PC-3 (cell line): ENCODE results near the gene CTXN2. TPM values are rescaled to one million over a fixed set of nuclear protein-coding genes. Genes with fewer than 3 reads are reported as not detected.

ENCODE experiments used
- ATAC-seq: fragments of 200-7000 bp; cut with Tn5 transposase; 2 replicates; pipeline ENCODE4 v1.9.1; 2020; ENCODE audit warnings: mild to moderate bottlenecking, moderate library complexity
- BruUV-seq: library from RNA; stranded (reverse); fragments of 400-500 nt; replicated peaks from 2 replicates; lab custom pipeline; 2021; lab: Mats Ljungman, UMichigan
- CTCF ChIA-PET: fragments of 300-600 bp; sonication (Branson Sonifier 250); formaldehyde crosslinking; loops from one replicate; lab custom pipeline; 2022; ENCODE audit warnings: antibody characterized with exemption; lab: Charles Lee
- POLR2A ChIA-PET: fragments of 300-600 bp; sonication (Branson Sonifier 250); formaldehyde crosslinking; loops from one replicate; lab custom pipeline; 2022; ENCODE audit warnings: antibody characterized with exemption; ENCODE audit not compliant: unreplicated experiment; lab: Charles Lee
- DNase-seq: peaks from one replicate; pipeline ENCODE4 v3.0.0-alpha.2; 2015
- H2AFZ ChIP-seq: fragments of 300-600 bp; sonication (generic); 2 replicates; pipeline ENCODE4 v1.6.0; 2016; ENCODE audit warnings: antibody characterized with exemption, low read length
- H3F3A ChIP-seq: fragments of 300-600 bp; sonication (generic); one replicate; pipeline ENCODE4 v1.6.0; 2017; ENCODE audit warnings: antibody characterized with exemption, low read length, control low read depth, mild to moderate bottlenecking; ENCODE audit not compliant: unreplicated experiment
- H3K27ac ChIP-seq: fragments of 300-600 bp; sonication (generic); 2 replicates; pipeline ENCODE4 v1.5.1; 2016; ENCODE audit warnings: mild to moderate bottlenecking, low read length
- H3K27me3 ChIP-seq: fragments of 300-600 bp; sonication (generic); 2 replicates; pipeline ENCODE4 v1.6.1; 2016; ENCODE audit warnings: low read length, mixed read lengths
- H3K36me3 ChIP-seq: fragments of 300-600 bp; sonication (generic); 2 replicates; pipeline ENCODE4 v1.6.1; 2016; ENCODE audit warnings: low read depth, mixed run types, low read length, mixed read lengths
- H3K4me1 ChIP-seq: fragments of 300-600 bp; sonication (generic); 2 replicates; pipeline ENCODE4 v1.5.1; 2016; ENCODE audit warnings: low read length; ENCODE audit not compliant: insufficient read depth
- H3K4me2 ChIP-seq: fragments of 300-600 bp; sonication (generic); 2 replicates; pipeline ENCODE4 v1.6.0; 2016; ENCODE audit warnings: low read length
- H3K4me3 ChIP-seq: fragments of 300-600 bp; sonication (generic); 2 replicates; pipeline ENCODE4 v1.5.1; 2016; ENCODE audit warnings: mild to moderate bottlenecking, low read length, mixed read lengths
- H3K79me2 ChIP-seq: fragments of 300-600 bp; sonication (generic); 2 replicates; pipeline ENCODE4 v1.6.1; 2017; ENCODE audit warnings: low read length, mixed read lengths
- H3K9ac ChIP-seq: fragments of 300-600 bp; sonication (generic); 2 replicates; pipeline ENCODE4 v1.6.0; 2016; ENCODE audit warnings: mild to moderate bottlenecking, low read length
- H3K9me2 ChIP-seq: fragments of 300-600 bp; sonication (generic); replicated peaks from 2 replicates; pipeline ENCODE4 v1.6.1; 2016; ENCODE audit warnings: mixed run types, low read length, mixed read lengths
- H3K9me3 ChIP-seq: fragments of 300-600 bp; sonication (generic); 2 replicates; pipeline ENCODE4 v1.6.1; 2016; ENCODE audit warnings: low read length, mixed read lengths
- H4K20me1 ChIP-seq: fragments of 300-600 bp; sonication (generic); 2 replicates; pipeline ENCODE4 v1.6.1; 2016; ENCODE audit warnings: low read length, mixed read lengths
- CTCF ChIP-seq: fragments of 300-600 bp; sonication (generic); conservative IDR thresholded peaks from 2 replicates; pipeline ENCODE4 v1.5.1; 2017; ENCODE audit warnings: antibody characterized with exemption, low read depth, mild to moderate bottlenecking, low read length
- EZH2 ChIP-seq: fragments of 300-600 bp; sonication (generic); IDR thresholded peaks from one replicate; pipeline ENCODE4 v1.6.1; 2017; ENCODE audit warnings: antibody characterized with exemption, mild to moderate bottlenecking, low read length; ENCODE audit not compliant: unreplicated experiment
- EZH2phosphoT487 ChIP-seq: fragments of 300-600 bp; sonication (generic); IDR thresholded peaks from 2 replicates; pipeline ENCODE4 v1.6.1; 2018; ENCODE audit warnings: mild to moderate bottlenecking, antibody characterized with exemption, low read length, borderline replicate concordance
- intact Hi-C: fragments of 100-400 bp; cut with micrococcal nuclease; formaldehyde crosslinking; loops from 2 replicates; pipeline ENCODE4 v1.9.0; 2023
- total RNA-seq: library from RNA; depleted of rRNA; stranded (reverse); fragments of >200 nt; gene quantifications from 2 replicates; pipeline ENCODE4 v1.2.3, GENCODE V29; 2014

CTXN2 gene
- total RNA-seq, 1 experiment from 2014 or later, result not detected

DNA sequence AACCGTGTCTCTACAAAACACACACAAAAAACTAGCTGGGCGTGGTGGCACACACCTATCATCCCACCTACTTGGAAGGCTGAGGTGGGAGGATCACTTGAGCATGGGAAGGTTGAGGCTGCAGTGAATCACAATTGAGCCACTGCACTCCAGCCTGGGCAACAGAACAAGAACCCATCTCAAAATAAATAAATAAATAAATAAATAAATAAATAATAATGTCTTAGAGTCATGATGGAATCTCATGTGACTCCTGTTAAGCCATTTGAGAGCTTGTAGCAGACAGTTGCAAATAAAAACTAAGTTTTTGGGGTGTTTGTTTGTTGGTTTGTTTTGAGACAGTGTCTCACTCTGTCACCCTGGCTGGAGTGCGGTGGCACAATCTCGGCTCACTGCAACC lies 47.9 kb downstream of the CTXN2 start:
- H3K9me3 ChIP-seq, result no peaks in the 10 kb centered on the region
- H3K9me2 ChIP-seq, result no peaks in the 10 kb centered on the region
- H3K9ac ChIP-seq, result no peak overlapping the region
- no TSS peak for BruUV-seq
- intact Hi-C loops, result no loop called here
- H3K4me3 ChIP-seq, result no peak overlapping the region
- H3K27ac ChIP-seq, result no peak overlapping the region
- DNase-seq (no peak), ATAC-seq (no peak)
- no peaks in the 10 kb centered on the region for H3K79me2 ChIP-seq
- H2AFZ ChIP-seq, result no peak overlapping the region
- POLR2A ChIA-PET, result no interaction called here
- H3K4me2 ChIP-seq, result no peak overlapping the region
- TF ChIP-seq EZH2phosphoT487 (no peak), CTCF (no peak), EZH2 (no peak)
- 0 out of 2 replicates have a peak, but pooled peaks cover 4% of the 10 kb centered on the region for H3K27me3 ChIP-seq
- no peaks in the 10 kb centered on the region for H3K4me1 ChIP-seq
- H4K20me1 ChIP-seq, result no peaks in the 10 kb centered on the region
- no peaks in the 10 kb centered on the region for H3F3A ChIP-seq
- CTCF ChIA-PET, result no interaction called here
- no peaks in the 10 kb centered on the region for H3K36me3 ChIP-seq

DNA sequence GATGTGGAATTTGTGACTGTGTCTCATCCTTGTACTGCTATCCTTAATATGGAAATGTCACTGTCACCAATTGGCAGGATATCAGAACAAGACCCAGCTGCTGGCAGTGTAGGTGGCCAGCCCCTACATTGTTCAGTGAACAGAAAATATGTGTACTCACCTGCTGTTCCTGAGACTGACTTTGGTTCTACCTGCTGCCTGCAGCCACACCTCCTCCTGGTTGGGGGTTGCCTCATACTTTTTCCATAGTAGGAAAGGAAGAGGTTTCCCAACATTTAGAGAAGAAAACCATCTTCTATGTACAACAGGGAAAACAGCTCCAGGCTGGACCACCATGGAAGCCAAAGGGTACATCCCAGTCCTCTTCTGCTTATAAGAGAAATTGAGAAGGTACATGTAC lies 50.5 kb downstream of the CTXN2 start:
- intact Hi-C loops, result no loop called here
- no peaks in the 10 kb centered on the region for H3F3A ChIP-seq
- TF ChIP-seq EZH2phosphoT487, result no peak
- H2AFZ ChIP-seq, result no peak overlapping the region
- H3K9me3 ChIP-seq, result no peaks in the 10 kb centered on the region
- no peak for ATAC-seq
- H3K79me2 ChIP-seq, result no peaks in the 10 kb centered on the region
- no peaks in the 10 kb centered on the region for H4K20me1 ChIP-seq
- H3K4me3 ChIP-seq, result no peak overlapping the region
- H3K27me3 ChIP-seq, result 0 out of 2 replicates have a peak, but pooled peaks cover 4% of the 10 kb centered on the region
- CTCF ChIA-PET, result no interaction called here
- POLR2A ChIA-PET, result no interaction called here
- no peaks in the 10 kb centered on the region for H3K9me2 ChIP-seq
- no TSS peak for BruUV-seq
- H3K27ac ChIP-seq, result no peak overlapping the region
- no peak overlapping the region for H3K9ac ChIP-seq
- H3K4me1 ChIP-seq, result no peaks in the 10 kb centered on the region
- no peak for DNase-seq
- H3K36me3 ChIP-seq, result no peaks in the 10 kb centered on the region
- H3K4me2 ChIP-seq, result no peak overlapping the region

DNA sequence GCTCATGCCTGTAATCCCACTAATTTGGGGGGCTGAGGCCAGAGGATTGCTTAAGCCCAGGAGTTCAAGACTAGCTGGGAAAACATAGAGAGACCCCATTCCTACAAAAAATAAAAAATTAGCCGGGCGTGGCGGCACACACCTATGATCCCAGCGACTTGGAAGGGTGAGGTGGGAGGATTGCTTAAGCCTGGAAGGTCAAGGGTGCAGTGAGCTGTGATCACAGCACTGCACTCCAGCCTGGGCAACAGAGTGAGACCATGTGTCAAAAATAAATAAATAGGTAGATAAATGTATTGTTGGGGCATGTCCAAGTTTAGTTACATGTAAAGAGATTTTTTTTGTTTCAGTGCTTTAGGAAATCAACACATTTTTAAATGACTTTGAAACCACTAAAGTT lies 51.1 kb downstream of the CTXN2 start:
- Histone ChIP-seq H3K79me2 (no peaks in the 10 kb centered on the region), H4K20me1 (no peaks in the 10 kb centered on the region), H3K27me3 (0 out of 2 replicates have a peak, but pooled peaks cover 4% of the 10 kb centered on the region), H3K9me3 (no peaks in the 10 kb centered on the region), H3K9me2 (no peaks in the 10 kb centered on the region), H3F3A (no peaks in the 10 kb centered on the region), H3K9ac (no peak overlapping the region), H2AFZ (no peak overlapping the region), H3K36me3 (no peaks in the 10 kb centered on the region), H3K4me1 (no peaks in the 10 kb centered on the region), H3K4me3 (no peak overlapping the region), H3K27ac (no peak overlapping the region), H3K4me2 (no peak overlapping the region)
- CTCF ChIA-PET, result no interaction called here
- ATAC-seq (no peak), DNase-seq (no peak)
- no TSS peak for BruUV-seq
- POLR2A ChIA-PET, result no interaction called here
- no peak for TF ChIP-seq EZH2phosphoT487
- no peak for TF ChIP-seq EZH2
- intact Hi-C loops, result no loop called here

DNA sequence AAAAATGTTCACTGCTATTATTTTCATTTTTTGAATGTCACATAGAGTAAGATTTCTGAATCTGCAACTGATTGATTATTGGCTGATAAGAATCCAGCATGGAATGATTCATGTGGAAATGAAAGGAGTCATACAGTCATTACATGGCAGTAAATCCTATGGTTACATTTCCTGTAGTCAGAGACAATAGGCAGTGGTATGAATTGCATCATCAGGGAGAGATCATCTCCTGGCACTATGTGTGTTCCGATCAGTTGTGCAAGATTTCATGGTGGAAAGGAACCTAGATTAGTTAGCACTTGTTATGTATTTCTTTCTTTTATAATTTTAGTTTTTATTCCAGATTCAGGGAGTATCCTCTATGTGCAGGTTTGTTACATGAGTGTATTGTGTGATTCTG lies 53.5 kb downstream of the CTXN2 start:
- BruUV-seq, result no TSS peak
- no peak overlapping the region for H3K9ac ChIP-seq
- no peaks in the 10 kb centered on the region for H3K36me3 ChIP-seq
- H3K9me2 ChIP-seq, result no peaks in the 10 kb centered on the region
- POLR2A ChIA-PET, result no interaction called here
- H3K4me1 ChIP-seq, result no peaks in the 10 kb centered on the region
- 0 out of 2 replicates have a peak, but pooled peaks cover 4% of the 10 kb centered on the region for H3K27me3 ChIP-seq
- no peak for ATAC-seq
- TF ChIP-seq CTCF (no peak), EZH2 (no peak), EZH2phosphoT487 (no peak)
- H2AFZ ChIP-seq, result no peak overlapping the region
- H3K9me3 ChIP-seq, result no peaks in the 10 kb centered on the region
- CTCF ChIA-PET, result no interaction called here
- peak; percentile 4 for DNase-seq
- no peak overlapping the region for H3K27ac ChIP-seq
- no peak overlapping the region for H3K4me3 ChIP-seq
- H4K20me1 ChIP-seq, result no peaks in the 10 kb centered on the region
- intact Hi-C loops, result no loop called here
- no peaks in the 10 kb centered on the region for H3K79me2 ChIP-seq
- H3K4me2 ChIP-seq, result no peak overlapping the region
- no peaks in the 10 kb centered on the region for H3F3A ChIP-seq
